ENCODE results near the gene CD2AP. TPM values are rescaled to one million over a fixed set of nuclear protein-coding genes. Genes with fewer than 3 reads are reported as not detected.

Gene CD2AP
- total and polyA plus RNA-seq, 9 of the 15 experiments (the other 6 are each of a cell fraction or from before 2014, with no cell fraction given) = 9.4 to 69.7 (median 38.7) TPM

- Histone ChIP-seq H3K4me3 (no peak overlapping the region), H3K9me3 (replicated peaks; ENCODE audit: control insufficient read depth, insufficient read depth, low read depth, low read length) (no peaks in the 10 kb centered on the region), H4K20me1 (replicated peaks; ENCODE audit: control insufficient read depth, insufficient read depth, low read length) (no peaks in the 10 kb centered on the region), H3K79me2 (ENCODE audit: control insufficient read depth, insufficient read depth, low read length) (peaks cover 83% of the 10 kb centered on the region), H2AFZ (ENCODE audit: low read depth, low read length) (no peak overlapping the region), H3K4me2 (ENCODE audit: insufficient read depth, low read length) (no peak overlapping the region), H3K36me3 (ENCODE audit: control insufficient read depth, insufficient read depth, low read length) (peaks cover 66% of the 10 kb centered on the region), H3K27me3 (ENCODE audit: control insufficient read depth in 2 of 2, insufficient read depth in 2 of 2, low read length in 2 of 2) (no peaks in the 10 kb centered on the region), H3K9me1 (ENCODE audit: control insufficient read depth, insufficient read depth, low read length) (no peaks in the 10 kb centered on the region), H3K4me1 (replicated peaks in 1 of 2; ENCODE audit: control insufficient read depth in 2 of 2, insufficient read depth in 2 of 2, low read length in 2 of 2) (peaks cover 0 to 12% of the 10 kb centered on the region in 2 experiments; a peak in 3 of 5 replicates), H3K9ac (ENCODE audit: insufficient read depth in 1 of 2, low read depth in 2 of 2, low read length in 2 of 2) (no peak overlapping the region), H3K27ac (ENCODE audit: extremely low read depth, low read depth, low read length) (no peak overlapping the region)
- DNase-seq (ENCODE audit: extremely low read depth in 1 of 4, low spot score in 3 of 4) = no peak
- in situ Hi-C loops (cut with MboI) = no loop called here
- CTCF ChIA-PET (ENCODE audit: low intra/inter-chr PET ratio) = no interaction called here
- 95% methylated on average over 4 of the region's 4 CpGs for WGBS (ENCODE audit: insufficient coverage, low coverage, missing lambda C conversion rate)
- no peak for ATAC-seq
- no peak for FAIRE-seq
- no TSS peak for BruUV-seq (replicated peaks)
- POLR2A ChIA-PET = interaction anchor here (0.6 kb wide), 1 partner anchor 23 kb away, joined by 3 read pairs; no protein-coding TSS in a partner anchor
- no peak for TF ChIP-seq MLX (CRISPR knock-in tag; conservative IDR thresholded peaks at IDR 0.05)
- no peak for TF ChIP-seq PKNOX1 (IDR thresholded peaks at IDR 0.05)
- no peak for TF ChIP-seq CBFB (CRISPR knock-in tag; IDR thresholded peaks at IDR 0.05)
- TF ChIP-seq ZNF354B (CRISPR knock-in tag; IDR thresholded peaks at IDR 0.05) = no peak
- TF ChIP-seq ERF (CRISPR knock-in tag; IDR thresholded peaks at IDR 0.05) = no peak
- no peak for TF ChIP-seq KHSRP (IDR thresholded peaks at IDR 0.05)
- TF ChIP-seq POLR2B (IDR thresholded peaks at IDR 0.05; ENCODE audit: low read depth, partially characterized antibody) = no peak
- TF ChIP-seq HMGXB4 (CRISPR knock-in tag; IDR thresholded peaks at IDR 0.05) = no peak
- TF ChIP-seq NFE2L1 (tag; IDR thresholded peaks at IDR 0.05; ENCODE audit: borderline replicate concordance, low read depth) = no peak
- no peak for TF ChIP-seq PPARD (CRISPR knock-in tag; IDR thresholded peaks at IDR 0.05)
- TF ChIP-seq ZBTB12 (CRISPR knock-in tag; IDR thresholded peaks at IDR 0.05) = no peak
- intact Hi-C loops (cut with micrococcal nuclease) = no loop called here
These were observed 59.3 kb downstream of the CD2AP start for GRCh38 chr6:47536816-47537401.
